ENCODE measurements around the gene TSPAN18.

Gene TSPAN18

DNA sequence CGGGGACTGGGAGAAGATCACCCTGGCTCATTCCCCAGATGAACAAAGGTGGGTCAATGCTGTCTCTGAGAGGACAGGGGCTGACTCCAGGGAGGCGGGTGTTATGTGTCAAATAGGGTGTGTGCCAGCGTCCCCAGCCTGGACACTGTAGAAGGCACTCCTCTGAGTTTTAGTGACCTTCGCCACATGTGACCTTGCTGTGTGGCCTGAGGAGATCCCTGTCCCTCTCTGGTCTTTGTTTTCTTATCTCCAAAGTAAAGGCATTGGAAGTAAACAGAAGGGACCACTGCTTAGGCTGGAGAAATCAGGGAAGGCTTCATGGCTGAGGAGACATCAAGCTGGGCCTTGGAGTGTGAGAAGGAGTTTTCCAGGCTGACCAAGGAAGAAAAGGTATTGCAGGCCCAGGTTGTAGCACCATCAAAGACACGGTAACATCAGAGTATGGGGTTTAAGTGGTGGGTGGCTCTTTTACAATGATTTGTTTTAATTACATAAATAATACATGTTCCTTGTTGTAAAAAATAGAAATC is 149.5 kb downstream of the TSPAN18 start:
- DNase-seq: no peak

DNA sequence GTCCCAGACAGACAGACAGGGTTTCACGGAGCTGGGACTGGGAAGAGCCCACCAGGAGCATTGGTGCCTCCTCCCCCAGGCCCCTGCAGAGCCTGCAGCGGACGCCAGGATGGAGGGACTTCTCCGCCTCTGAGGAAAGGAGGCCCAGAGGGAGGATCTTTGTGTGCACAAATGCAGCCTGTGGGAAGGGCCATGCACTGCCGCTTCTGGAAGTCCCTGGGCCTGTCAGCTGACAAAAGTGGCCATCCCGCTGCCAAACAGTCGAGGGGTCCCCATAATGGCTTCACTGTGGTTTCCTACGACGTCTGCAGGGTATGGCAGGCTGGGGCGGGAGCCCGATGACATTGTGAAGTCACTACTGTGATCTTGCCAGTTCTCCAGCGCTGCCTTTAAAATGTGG is 150.1 kb downstream of the TSPAN18 start:
- DNase-seq: no peak

DNA sequence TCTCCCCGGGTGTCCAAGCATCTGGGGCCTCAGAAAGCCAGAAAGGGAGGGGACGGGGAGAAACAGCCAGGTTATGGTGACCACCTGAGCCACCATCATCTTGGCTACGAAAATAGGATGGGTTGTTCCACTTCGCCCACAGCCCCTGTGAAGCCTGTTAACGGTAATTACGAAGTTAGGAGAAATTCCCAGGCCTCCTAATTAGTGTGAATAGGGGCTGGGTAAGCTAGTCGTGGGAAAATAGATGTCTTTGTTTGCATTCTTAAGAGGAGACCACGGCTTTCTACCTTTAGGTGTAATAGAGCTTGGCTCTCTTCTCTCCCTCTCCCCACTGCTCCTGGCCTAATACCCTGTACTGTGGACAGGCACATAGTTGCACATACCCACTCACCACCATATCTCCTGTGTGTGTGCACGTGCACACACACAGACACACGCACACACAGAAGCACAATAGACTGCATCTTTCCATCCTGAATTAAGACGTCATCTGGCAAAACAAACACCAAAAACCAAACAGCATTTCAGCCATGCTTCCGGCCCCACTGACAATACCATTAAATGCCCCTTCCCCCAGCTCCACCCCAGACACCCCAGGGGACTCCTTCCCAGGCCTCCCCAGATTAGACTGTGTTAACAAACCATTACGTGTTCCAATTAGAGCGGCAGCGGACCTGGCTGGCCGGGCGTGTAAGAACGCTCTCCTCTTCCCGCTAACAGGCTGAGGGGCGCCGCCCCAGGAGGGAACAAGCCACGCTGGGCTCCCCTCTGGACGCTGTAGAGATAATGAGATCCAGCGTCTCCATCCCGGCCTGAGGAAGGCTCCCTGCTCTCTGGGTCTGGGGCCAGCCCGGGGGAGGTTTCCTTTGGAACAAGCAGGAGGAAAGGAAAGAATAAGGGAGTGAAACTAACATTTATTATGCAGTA is 151.1 kb downstream of the TSPAN18 start:
- no peak for DNase-seq

DNA sequence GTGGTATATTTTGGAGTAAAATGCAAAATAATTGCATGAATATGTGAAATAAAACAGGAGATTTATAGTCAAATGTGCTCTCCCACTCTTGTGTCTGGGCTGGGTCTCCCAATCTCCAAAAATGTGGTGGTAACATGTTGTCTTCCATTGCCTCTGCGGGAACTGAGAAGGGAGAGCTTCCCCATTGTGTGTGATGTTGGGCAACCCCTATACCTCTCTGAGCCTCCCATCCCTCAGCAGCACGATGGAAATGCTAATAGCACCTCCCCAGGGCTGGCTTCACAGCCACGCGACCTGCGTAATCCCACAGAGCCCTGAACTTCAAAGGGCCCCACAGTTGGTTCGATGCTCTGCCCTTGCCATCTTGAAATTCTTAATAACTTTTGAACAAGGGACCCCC is 151.9 kb downstream of the TSPAN18 start:
- no peak for DNase-seq

DNA sequence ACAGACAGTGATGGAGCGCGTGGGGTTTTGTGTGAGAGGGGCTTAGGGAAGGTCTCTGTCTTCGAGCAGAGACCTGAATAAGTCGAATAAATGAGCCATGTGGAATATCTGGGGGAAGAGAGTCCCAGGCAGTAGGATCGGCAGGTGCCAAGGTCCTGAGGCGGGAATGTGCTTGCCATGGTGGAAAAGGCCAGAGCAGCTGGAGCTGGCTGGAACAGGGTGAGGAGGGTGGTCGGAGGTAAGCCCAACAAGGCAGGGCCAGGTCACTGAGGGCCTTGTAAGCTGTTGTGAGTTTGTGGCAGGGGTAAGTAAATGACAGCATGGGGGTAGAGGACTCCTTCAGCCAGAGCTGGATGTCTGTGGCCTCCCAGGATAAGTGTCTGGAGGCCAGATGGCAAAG is 152.7 kb downstream of the TSPAN18 start:
- DNase-seq: no peak

DNA sequence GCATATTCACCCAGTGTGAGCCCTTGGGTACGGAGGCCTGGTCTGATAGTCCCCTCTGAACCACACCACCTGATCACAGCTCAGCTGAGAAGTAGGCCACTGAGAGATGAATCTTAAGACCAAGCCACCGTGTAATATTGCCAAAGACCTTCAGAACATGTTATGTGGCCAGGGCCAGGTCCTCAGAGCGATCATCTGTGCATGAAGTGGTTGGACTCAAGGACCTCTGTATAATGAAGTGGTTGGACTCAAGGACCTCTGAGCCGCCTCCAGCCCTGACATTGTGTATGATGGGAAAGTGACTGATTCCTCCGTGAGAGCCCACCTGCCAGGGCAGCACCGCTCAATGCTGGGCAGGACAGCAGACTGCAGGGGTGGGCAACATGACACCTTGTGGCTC is 153.7 kb downstream of the TSPAN18 start:
- no peak for DNase-seq

DNA sequence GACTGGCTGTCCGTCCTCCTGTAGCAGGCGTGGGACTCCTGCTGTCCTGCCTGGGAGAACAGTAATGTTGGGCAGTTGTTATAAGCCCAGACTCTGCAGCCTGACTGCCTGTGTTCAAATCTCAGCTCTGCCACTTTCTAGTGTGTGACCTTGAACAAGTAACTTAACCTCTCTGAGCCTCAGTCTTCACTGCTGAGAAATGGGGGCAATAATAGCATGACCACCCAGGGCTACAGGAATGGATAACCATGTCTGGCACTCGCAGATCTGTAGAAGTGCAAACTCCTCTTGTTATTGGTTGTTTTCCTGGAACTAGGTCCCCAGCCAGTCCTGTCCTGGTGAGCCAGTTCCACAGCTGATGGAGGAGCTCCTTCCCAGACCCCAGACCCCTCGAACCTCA is 154.2 kb downstream of the TSPAN18 start:
- no peak for DNase-seq

DNA sequence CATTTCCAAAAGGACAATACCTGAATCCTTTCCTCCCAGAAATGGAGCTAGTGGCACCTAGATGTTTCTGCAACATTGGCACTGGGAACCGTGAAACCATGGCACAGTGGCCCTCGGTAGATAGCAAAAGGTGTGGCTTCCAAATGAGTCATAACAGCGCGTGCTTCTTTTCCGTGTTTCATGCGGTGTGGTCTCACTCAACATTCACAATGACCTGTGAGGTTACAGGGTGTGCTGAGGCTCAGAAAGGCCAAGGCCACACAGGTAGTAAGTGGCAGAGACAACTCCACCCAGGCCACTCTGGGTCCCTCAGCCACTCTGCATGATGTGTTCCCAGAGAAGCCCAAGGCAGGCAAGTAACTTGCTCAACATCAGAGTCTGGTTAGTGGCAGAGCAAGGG is 156.5 kb downstream of the TSPAN18 start:
- no peak for DNase-seq

DNA sequence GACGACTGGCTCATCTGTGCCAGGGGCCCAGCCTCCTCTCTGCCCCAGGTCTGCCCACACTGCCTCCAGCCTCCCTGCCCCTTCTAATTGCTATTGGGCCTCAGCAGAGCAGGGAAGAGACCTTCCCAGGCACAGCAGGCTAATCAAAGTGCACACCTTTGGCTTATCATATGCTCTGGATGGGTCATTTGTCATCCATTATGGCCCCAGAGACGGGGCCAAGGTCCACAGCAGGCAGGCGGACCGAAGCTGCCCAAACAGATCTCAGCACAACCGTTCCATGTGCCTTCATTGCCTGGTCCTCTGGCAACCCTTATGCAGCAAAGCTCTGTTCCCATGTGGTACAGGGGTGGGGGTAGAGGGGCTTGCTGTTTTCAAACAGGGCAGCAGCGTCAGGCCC is 157.3 kb downstream of the TSPAN18 start:
- DNase-seq: no peak

DNA sequence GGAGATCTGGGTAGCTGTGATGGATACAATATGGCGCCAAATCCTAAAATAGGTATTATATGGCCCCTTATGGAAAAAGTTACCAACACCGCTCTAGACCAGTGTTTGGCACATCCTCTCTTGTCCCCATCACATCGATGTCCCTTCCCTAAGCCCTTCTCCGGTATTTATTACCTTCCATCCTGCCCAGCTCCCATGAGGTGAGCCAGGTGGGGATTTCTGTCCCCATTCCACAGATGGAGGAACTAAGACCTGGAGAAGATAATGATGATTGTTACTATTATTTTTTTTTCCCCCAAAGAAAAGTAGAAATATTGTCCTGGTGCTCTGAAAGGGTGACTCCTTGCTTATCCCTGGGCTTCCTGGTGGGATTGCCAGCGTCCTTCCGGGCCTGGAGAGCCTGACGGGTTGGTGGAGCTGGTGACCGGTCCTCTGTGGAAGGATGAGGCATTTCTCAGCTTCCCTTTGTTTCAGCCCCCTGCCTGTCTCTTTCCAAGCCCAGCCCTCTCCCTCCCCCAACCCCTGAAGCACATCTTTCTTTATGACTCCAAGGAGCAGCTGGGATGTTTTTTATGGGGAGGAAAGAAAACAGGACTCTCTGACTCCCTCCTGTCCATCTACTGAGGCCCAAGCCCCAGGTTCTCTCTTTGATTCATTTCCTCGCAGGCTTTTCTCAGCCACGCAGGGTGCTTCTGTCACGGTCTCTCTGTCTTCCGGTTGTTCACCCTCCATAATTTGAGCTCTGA is 158.5 kb downstream of the TSPAN18 start:
- DNase-seq: no peak

DNA sequence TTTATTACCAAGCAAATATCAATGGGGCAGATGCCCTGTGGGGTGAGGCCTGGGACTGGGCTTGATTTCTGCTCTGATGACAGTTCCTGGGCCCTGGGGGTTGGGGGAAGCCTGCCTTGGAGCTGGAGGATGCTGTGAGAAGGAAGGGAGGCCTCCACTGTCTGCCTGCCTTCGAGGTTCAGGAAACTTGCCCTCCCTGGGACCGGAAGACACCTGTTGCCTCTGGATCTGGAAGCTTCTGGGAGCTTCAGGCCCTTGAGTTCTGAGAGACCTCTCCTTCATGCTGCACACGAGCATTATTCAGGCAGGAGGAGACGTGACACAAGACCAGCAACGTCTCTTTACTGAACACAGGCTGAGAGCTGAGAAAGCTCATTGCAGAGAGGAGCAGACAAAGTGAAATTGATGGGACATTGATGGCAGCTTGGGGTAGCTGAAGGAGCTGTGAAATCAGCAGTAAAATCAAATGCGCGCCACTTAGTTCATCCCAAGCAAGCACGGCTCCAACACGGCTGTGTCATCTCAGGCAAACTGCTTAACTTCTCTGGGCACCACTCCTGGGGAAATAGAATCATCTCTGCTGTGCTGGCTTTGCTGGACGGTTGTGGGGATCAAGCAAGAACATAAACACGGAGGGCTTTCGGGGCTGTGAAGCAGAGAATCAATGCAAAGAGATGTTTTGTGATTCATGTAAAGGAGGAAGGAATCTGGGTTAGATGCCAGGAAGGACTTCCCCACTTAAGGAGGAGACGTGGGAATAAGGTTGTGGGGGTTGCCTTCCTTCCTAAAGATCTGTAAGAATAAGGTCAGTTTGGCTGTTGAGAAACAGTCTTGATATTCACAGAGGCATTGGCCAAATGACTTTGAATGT is 159.4 kb downstream of the TSPAN18 start:
- no peak for DNase-seq

DNA sequence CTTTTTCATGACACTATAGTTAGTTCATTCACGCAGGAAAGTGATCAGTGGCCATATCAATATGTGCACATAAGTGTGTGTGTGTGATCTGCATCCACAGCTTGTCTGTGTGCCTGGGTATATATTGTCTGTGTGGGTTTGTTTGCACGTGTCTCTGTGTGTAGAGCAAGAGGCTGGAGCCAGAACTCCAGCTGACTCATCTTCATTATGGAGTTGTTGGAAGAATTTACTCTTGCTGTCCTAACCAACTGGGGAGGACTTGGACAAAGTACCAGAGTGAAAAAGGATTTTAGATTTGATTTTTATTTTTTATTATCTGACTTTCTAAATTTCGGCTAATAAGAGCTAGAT is 160.0 kb downstream of the TSPAN18 start:
- DNase-seq: no peak

DNA sequence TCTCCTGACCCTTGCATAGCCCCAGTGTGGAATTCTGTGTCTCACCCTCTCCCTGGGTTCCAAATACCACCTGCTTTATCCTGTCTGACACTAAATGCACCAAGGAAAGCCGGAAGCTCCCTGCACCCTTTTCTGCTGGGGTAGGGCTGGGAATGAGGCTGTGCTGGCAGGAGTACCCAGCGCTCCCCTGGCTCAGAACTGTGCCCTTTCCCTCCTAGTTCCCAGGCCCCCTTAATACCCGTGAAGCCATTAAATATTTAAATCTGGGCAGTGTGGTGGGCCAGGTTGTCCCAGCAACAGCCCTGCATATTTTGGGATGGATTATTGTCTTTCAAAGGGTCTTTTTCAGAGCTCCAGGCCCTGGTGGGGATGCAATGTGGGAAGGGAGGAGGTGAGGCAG is 160.9 kb downstream of the TSPAN18 start:
- no peak for DNase-seq

DNA sequence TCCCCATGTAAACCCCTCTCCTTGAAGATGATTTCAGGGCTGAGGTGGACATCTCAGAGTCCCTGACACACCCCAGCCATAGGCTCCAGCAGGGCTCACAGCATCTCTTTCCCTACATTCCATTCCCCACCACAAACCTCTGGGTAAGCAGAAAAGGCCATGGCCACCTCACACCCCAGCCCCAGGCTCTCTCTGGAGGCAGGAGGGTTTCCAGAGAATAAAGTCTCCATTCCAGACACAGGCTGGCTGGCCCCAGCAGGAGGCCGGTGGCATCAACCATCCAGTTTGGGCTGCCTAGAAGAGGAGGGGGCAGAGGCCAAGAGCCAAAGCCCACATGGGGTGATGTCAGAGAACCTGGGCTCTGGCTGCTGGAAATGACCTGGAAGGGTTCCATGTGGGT is 162.5 kb downstream of the TSPAN18 start:
- DNase-seq: no peak

DNA sequence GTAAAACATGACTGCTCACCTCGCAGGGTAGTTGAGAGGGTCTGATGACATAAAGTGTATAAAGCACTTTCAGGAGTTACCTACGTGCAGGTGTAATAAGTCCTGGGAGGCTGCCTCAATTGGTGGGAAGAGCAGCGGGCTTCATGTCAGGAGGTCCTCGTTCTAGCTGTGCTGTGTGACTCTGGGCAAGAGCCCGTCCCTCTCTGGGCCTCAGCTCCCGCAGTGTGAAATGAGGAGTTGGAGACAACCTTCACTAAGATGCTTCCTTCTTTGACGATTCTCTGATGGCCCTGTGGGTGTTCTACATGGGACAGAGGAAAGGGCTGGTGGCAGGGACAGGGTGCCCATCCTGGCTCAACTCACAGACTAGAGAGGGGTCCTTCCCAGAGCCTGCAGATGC is 166.1 kb downstream of the TSPAN18 start:
- no peak for DNase-seq

DNA sequence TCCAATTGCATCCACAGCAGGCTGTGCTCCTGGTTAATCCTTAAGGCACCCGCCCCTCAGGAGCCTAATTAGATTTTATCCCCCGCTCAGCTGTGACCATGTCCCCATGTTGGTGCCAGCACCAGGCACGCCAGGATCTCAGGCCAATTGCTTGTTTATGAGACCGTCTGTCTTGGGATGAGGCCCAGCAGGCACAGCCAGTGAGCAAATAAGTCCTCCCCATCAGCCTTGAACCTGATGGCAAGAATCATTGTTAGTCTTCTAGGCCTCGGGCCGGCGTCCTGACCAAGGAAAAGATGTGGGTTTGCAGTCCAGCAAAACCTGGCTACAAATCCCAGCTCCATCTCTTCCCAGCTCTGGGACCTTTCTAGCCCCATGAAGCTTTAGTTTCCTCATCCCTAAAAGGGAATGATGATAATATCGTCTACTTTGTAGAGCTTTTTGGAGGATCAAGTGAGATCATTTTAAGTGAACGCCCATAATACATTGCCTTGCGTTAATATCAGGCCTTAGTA is 166.6 kb downstream of the TSPAN18 start:
- no peak for DNase-seq

DNA sequence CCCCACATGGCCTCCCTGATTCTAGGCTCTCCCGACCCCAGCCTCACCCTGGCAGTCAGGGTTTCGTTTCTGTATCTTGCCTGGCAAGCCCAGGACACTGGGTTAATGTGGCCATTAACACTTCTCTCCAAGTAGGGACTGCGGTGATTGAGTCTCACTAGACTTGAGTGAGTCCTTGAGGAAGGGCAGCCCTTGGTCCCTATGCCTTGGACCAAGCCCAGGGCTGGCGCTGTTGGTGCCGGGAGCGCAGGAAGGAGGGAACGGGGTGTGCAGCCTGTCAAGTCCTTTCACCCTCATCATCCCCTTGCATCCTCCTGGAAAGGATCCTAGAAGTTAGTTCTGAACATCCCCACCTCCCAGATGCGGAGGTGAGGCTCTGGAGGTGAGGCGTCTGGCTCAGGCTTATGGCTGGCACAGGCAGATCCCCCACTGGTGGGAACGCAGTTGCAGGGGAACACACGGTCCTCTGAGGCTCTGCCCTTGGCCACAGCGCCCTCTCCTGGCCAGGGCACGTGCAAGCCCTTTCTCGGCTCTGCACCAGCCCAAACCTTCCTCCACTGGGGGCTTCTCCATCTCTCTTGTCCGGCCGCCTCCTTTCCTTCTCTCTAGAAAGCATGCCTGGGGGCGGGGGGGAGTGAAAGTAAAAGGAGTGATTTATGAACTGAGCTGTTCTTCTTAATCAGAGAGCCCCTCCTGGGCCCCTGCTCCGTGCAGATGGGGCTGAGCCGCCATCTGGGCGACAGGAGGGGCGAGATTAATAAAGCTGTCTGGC is 167.3 kb downstream of the TSPAN18 start:
- DNase-seq: peak; percentile 59

DNA sequence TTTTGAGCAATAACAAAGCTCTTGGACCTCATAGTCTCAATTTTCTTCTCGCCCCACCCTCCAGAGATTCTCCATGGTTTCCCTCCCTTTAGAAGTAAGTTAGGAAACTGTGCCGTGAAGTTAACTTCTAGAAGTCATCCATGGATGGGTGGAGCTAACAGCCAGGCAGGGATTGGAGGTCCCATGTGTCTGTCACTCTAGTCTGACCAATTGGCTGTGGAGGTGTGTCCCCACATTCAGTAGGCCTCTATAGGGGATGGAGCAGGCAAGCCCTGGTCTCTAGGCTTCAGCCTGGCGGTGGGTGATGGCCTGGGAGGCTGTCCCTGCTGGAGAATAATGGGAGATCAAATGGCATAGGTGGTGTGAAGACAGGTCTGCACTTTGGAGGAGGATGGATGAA is 173.2 kb downstream of the TSPAN18 start:
- DNase-seq: peak; percentile 13

DNA sequence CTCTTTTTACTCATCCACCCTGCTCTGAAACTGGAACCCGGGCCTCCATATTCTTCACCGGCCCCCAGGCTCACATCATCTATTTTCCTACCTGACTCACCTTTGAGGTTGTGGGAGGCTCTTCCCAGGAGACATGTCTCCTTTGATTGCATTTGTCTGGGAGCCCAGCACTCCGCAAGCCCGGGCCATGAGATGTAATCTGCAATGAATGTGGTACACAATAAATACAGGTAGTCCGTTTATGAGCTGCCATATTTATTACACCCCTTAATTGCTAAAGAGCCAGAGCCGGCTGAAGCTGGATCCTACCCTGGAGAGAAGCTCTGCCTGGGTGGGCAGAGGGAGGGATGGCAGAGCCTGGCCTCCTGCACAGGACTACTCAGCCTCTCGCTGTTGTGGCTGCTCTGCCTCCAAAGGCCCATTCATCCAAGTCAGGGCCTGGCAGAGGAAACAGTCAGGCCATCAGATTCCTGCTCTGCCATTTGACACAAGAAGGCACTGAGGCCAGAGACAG is 174.4 kb downstream of the TSPAN18 start:
- no peak for DNase-seq

DNA sequence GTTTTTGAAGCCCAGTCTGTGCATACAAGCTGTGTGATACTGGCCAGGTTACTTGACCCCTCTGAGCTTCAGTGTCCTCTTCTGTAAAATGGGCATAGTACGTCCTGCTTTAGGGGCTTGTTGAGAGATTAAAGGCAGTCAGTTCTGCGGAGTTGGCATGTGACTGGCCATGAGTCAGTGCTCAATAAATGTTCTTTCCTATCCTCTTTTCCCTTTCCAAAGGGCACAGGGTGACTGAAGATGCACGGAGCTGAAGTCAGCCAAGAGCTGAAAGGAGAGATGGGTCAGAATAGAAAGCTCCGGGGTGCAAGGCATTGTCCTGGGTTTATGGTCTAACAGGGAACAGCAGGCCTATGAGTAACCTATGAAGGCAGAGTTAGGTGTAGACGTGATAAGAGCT is 175.0 kb downstream of the TSPAN18 start:
- DNase-seq: no peak

DNA sequence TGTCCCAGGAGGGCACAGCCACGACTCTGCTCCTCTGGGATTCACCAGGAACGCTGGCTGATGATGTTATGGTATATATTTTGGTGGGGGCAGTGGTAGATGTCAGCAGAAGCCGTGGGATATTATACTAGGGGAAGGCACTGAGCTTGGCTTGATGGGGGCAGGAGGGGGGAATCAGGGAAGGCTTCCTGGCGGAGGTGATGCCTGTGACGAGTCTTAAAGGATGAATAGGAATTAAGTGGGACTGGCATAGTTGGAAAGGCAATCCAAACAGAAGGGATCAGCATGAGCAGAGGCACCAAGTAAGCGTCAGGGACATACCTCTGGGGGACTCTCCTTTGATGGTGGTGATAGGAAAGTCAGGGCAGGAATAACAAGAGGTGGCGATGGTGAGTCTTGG is 176.3 kb downstream of the TSPAN18 start:
- DNase-seq: no peak

DNA sequence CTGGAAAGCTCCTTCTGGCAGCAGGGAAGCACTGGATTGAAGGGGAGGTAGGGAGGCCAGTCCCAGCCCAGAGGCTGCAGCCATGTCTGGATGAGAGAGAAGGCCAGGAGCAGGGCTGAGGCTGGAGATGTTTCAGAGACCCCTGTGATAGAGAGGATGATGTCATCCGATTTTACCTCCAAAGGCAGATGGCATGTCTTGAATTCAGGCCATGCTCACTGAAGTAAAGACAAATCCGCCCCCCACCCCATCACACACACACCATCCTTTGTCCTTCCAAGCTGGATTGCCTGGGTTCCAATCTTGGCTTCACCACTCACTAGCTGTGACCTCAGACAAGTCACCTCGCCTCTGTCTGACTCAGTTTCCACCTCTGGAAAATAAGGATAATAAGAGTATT is 176.8 kb downstream of the TSPAN18 start:
- DNase-seq: no peak
